CD4-positive, alpha-beta T cell treated with Interleukin-15 for 1 hour (primary cell): ENCODE measurements around the gene ZNF586.

Experiments used
- DNase-seq: peaks from one replicate; pipeline ENCODE4 v3.0.0-alpha.2; 2020

Gene ZNF586

DNA sequence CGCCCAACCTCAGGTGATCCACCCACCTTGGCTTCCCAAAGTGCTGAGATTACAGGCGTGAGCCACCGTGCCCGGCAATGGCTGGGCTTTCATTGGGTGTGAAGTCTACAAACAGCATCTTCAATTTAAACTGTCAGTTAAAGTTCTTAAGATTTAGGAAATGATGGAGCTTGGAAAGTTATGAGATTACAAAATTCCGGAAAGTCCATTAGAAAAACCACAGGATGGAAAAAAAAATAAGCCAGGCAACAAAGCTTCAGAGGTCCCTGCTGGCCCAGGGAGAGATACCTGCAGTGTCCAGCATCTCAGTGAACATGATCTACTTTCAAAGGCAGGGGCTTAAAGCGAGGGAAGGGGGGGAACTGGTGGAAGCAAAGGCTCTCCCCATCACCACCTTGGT is 56.0 kb downstream of the ZNF586 start:
- DNase-seq, result no peak

DNA sequence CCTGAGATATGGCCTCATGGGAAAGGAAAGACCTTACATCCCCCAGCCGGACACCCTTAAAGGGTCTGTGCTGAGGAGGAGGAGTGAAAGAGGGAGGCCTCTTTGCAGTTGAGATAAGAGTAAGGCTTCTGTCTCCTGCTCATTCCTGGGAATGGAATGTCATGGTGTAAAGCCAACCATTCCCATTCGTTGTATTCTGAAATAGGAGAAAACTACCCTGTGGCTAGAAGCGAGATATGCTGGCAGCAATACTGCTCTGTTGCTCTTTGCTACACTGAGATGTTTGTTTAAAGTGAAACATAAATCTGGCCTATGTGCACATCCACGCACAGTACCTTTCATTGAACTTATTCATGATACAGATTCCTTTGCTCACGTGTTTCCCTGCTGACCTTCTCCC is 59.8 kb downstream of the ZNF586 start:
- DNase-seq, result no peak

DNA sequence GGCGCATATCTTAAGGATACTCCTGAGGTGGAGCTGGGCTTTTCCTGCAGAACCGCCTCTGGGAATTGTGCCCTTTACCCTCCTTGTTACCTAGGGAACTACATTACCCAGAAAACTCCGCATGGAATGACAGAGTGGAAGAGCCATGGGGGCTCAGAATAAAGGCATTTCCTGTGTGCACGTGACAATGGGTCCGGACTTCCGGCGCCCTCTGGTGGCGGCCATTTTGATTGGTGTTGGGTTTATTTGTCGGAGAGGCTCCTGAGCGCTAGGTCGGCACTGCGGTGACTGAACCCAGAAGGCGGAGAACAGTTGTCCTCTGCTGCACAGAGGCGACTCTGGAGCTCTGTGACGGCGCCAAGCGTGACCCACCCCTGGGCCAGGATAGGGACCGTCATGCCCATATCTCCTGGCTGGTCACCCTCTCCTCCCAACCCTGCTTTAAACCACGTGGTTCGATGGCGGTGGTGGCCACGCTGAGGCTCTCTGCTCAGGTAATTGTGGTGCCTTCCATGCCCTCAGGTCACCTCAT is 60.7 kb downstream of the ZNF586 start, which contains the start of gene ZNF587B:
Gene ZNF587B, plus strand, starts transcription at position 229 of the 532 bp plus-strand sequence. Its CDS starts 230 bp downstream, at position 459.
- peak; percentile 28 for DNase-seq
